Endothelial cell of umbilical vein (primary cell): ENCODE data around the gene HK1. TPM values are rescaled to one million over a fixed set of nuclear protein-coding genes. Genes with fewer than 3 reads are reported as not detected.

Experiments
- BruUV-seq: library from RNA; stranded (reverse); fragments of 400-500 nt; replicated peaks from 2 replicates; lab custom pipeline; 2021; lab: Mats Ljungman, UMichigan
- CTCF ChIA-PET: fragments of 300-600, 350-600 bp; sonication (Branson Sonifier 250); formaldehyde crosslinking; loops from one replicate; lab custom pipeline; 2021; ENCODE audit warnings: antibody characterized with exemption, inconsistent platforms; lab: Charles Lee
- POLR2A ChIA-PET: fragments of 300-600, 350-600 bp; sonication (Branson Sonifier 250); formaldehyde crosslinking; loops from one replicate; lab custom pipeline; 2021; ENCODE audit warnings: antibody characterized with exemption, inconsistent platforms; lab: Charles Lee
- DNase-seq: peaks from one replicate; pipeline ENCODE4 v3.0.0-alpha.2; 2011; ENCODE audit warnings: low read depth, low spot score
- FAIRE-seq: peaks from 2 replicates; lab custom pipeline; 2011; peaks lifted over from hg19 to GRCh38; lab: Jason Lieb, UNC
- H2AFZ ChIP-seq: 2 replicates; pipeline ENCODE4 v1.6.0; 2012; ENCODE audit warnings: low read depth, low read length, control low read depth, inconsistent platforms
- H3K27ac ChIP-seq: 2 replicates; pipeline ENCODE4 v1.5.1; 2011; ENCODE audit warnings: low read depth, mild to moderate bottlenecking, control low read depth, low read length, moderate library complexity; ENCODE audit not compliant: insufficient read depth
- H3K27me3 ChIP-seq, 2 experiments: 2 replicates each; pipeline versions ENCODE4 v1.6.0 to v1.6.1; 2011; ENCODE audit warnings: low read length in 2 of 2, mixed read lengths in 1 of 2; ENCODE audit not compliant: control insufficient read depth in 2 of 2, insufficient read depth in 2 of 2
- H3K36me3 ChIP-seq, 2 experiments: 2 replicates in 1 of 2; 3 replicates in 1 of 2; pipeline ENCODE4 v1.5.1; 2011; ENCODE audit warnings: low read length in 2 of 2, mild to moderate bottlenecking in 1 of 2, moderate library complexity in 1 of 2; ENCODE audit not compliant: control insufficient read depth in 2 of 2, insufficient read depth in 2 of 2; ENCODE audit errors: extremely low read depth in 1 of 2
- H3K4me1 ChIP-seq: 3 replicates; pipeline ENCODE4 v1.5.1; 2011; ENCODE audit warnings: mild to moderate bottlenecking, low read length; ENCODE audit not compliant: control insufficient read depth, insufficient read depth; ENCODE audit errors: extremely low read depth
- H3K4me2 ChIP-seq: 2 replicates; pipeline ENCODE4 v1.6.1; 2011; ENCODE audit warnings: low read length, control low read depth, mixed read lengths; ENCODE audit not compliant: insufficient read depth
- H3K4me3 ChIP-seq, 3 experiments: fragments of 200-600 bp in 1 of 3; sonication (generic), shearing (Covaris generic) in 1 of 3; replicated peaks in 1 of 3; 2 replicates each; pipeline ENCODE4 v1.5.1; 2011 to 2016; ENCODE audit warnings: control low read depth in 3 of 3, low read length in 3 of 3, mild to moderate bottlenecking in 2 of 3, inconsistent platforms in 1 of 3, low read depth in 1 of 3, moderate library complexity in 1 of 3; ENCODE audit not compliant: insufficient read depth in 1 of 3
- H3K79me2 ChIP-seq: 2 replicates; pipeline ENCODE4 v1.6.0; 2012; ENCODE audit warnings: low read length, inconsistent platforms; ENCODE audit not compliant: control insufficient read depth, insufficient read depth
- H3K9ac ChIP-seq: replicated peaks from 2 replicates; pipeline ENCODE3; 2011; ENCODE audit warnings: low read length, control low read depth; ENCODE audit not compliant: insufficient read depth; ENCODE audit errors: extremely low read depth
- H3K9me1 ChIP-seq: replicated peaks from 3 replicates; pipeline ENCODE4 v1.6.0; 2011; ENCODE audit warnings: mild to moderate bottlenecking, low read length; ENCODE audit not compliant: control insufficient read depth, insufficient read depth; ENCODE audit errors: extremely low read depth
- H3K9me3 ChIP-seq: replicated peaks from 2 replicates; pipeline ENCODE4 v1.5.1; 2012; ENCODE audit warnings: low read length, inconsistent platforms; ENCODE audit not compliant: control insufficient read depth, insufficient read depth
- H4K20me1 ChIP-seq: replicated peaks from 2 replicates; pipeline ENCODE3; 2011; ENCODE audit warnings: mild to moderate bottlenecking, low read length; ENCODE audit not compliant: control insufficient read depth, insufficient read depth; ENCODE audit errors: extremely low read depth
- CTCF ChIP-seq, 2 donors: IDR thresholded peaks; 1 replicate in 1 of 2; 2 replicates in 1 of 2; pipeline ENCODE4 v1.5.1; 2011; ENCODE audit warnings: low read length in 2 of 2, mild to moderate bottlenecking in 2 of 2, moderate library complexity in 2 of 2, control low read depth in 1 of 2, inconsistent platforms in 1 of 2, low read depth in 1 of 2; ENCODE audit not compliant: insufficient read depth in 1 of 2; ENCODE audit errors: extremely low read depth in 1 of 2
- EZH2 ChIP-seq: IDR thresholded peaks from 2 replicates; pipeline ENCODE4 v1.6.1; 2012; ENCODE audit warnings: borderline replicate concordance, low read depth, mild to moderate bottlenecking, moderate library complexity, low read length, inconsistent platforms; ENCODE audit not compliant: severe bottlenecking
- FOS ChIP-seq: IDR thresholded peaks from 2 replicates; pipeline ENCODE4 v1.6.1; 2011; ENCODE audit warnings: mild to moderate bottlenecking, low read length, moderate library complexity, borderline replicate concordance; ENCODE audit not compliant: insufficient read depth
- GATA2 ChIP-seq: IDR thresholded peaks from 2 replicates; pipeline ENCODE4 v1.7.0; 2011; ENCODE audit warnings: low read depth, mild to moderate bottlenecking, moderate library complexity, mixed read lengths, low read length; ENCODE audit not compliant: insufficient read length, insufficient read depth
- POLR2AphosphoS5 ChIP-seq: IDR thresholded peaks from 2 replicates; pipeline ENCODE4 v1.6.1; 2012; ENCODE audit warnings: low read depth, mild to moderate bottlenecking, control low read depth, low read length, moderate library complexity; ENCODE audit not compliant: insufficient read depth
- dilution Hi-C: fragments of 300-500 bp; cut with MboI; formaldehyde crosslinking; loops from one replicate; pipeline ENCODE4 v1.15.0; 2019; ENCODE audit warnings: low sequenced_read_pairs; ENCODE audit not compliant: extremely low pct_ligation_motif_present
- intact Hi-C: fragments of 100-400 bp; cut with micrococcal nuclease; formaldehyde crosslinking; loops from one replicate; pipeline ENCODE4 v1.10.0; 2022
- polyA plus RNA-seq, 4 experiments: library from polyadenylated mRNA; depleted of rRNA in 3 of 4; stranded (reverse) in 3 of 4; unstranded in 1 of 4; fragments of >200 nt; gene quantifications; 2 replicates each; pipeline versions ENCODE4 v1.2.1 to v1.2.3, GENCODE V29; 2011 to 2012; ENCODE audit warnings: missing spikeins in 1 of 4
- total RNA-seq: library from RNA; stranded (reverse); gene quantifications from 2 replicates; pipeline ENCODE4 v1.2.3, GENCODE V29; 2021

Gene HK1
- total and polyA plus RNA-seq, 2 donors (not counting 3 experiments of a cell fraction or from before 2014, with no cell fraction given) = 50.8 to 121 TPM

- CTCF ChIA-PET = interaction anchor here (1.2 kb wide), 1 partner anchor 14 kb away, joined by 4 read pairs; no protein-coding TSS in a partner anchor
These were observed 157.7 kb downstream of the HK1 start for GRCh38 chr10:69435966-69436520.

More at GRCh38 chr10:69435966-69436520, 157.7 kb downstream of the HK1 start:
- intact Hi-C loops (no loop called here), dilution Hi-C loops (no loop called here)
- DNase-seq (no peak), FAIRE-seq (no peak)
- Histone ChIP-seq H4K20me1 (no peaks in the 10 kb centered on the region), H3K27me3 (no peaks in the 10 kb centered on the region), H3K4me3 (no peak overlapping the region), H3K27ac (no peak overlapping the region), H3K79me2 (no peaks in the 10 kb centered on the region), H3K9ac (no peak overlapping the region), H3K4me1 (peaks cover 8% of the 10 kb centered on the region), H3K9me1 (no peaks in the 10 kb centered on the region), H2AFZ (no peak overlapping the region), H3K4me2 (no peak overlapping the region), H3K9me3 (no peaks in the 10 kb centered on the region), H3K36me3 (no peaks in the 10 kb centered on the region)
- BruUV-seq = no TSS peak
- POLR2A ChIA-PET = no interaction called here
- TF ChIP-seq FOS (no peak), CTCF (IDR thresholded peaks at IDR 0.05; ENCODE audit: extremely low read depth in 1 of 2, insufficient read depth in 1 of 2, low read depth in 1 of 2, low read length in 2 of 2) (no peak), EZH2 (no peak), POLR2AphosphoS5 (no peak), GATA2 (no peak)
